ENCODE measurements around the gene ACACA.

The ACACA gene

DNA sequence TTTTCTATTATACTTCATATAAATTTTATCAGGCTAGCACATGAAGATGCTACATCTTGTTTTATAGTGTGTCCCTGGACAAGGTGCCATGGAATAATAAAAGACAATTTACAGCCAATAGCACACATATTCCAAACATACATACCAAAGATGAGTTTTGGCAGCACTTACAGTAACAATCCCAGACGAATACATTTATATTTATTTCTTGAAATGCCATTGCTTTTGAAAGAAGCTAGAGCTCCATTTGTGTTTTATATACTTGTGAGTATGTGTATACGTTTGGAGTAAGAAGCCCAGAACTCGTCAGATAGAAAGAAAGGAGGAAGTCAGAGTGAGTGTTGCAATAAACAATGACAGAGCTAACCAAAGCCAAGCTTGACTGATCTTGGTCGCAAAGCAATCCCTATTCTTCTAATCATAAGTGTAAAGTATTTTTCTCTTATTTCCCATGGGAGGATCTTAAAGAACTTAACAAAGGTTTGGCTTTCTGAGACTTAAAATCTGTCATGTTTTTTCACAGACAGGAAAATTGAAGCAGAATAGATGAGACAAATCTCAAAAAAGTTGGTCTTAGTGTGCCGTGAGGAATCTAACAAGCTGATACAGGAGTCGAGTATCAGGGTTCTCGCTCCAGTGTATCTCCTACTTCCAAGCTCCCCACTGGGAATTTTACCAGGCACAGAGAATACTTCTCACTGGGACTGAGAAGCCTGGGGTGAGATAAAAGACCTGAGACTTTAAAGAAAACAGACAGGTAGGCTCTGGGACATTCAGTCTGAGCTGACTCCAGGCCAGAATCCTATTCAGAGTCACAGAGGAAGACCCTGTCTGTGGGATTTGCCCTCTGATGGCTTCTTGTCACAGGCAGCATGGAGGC, 282.5 kb downstream of the ACACA start:
- no peak for DNase-seq

DNA sequence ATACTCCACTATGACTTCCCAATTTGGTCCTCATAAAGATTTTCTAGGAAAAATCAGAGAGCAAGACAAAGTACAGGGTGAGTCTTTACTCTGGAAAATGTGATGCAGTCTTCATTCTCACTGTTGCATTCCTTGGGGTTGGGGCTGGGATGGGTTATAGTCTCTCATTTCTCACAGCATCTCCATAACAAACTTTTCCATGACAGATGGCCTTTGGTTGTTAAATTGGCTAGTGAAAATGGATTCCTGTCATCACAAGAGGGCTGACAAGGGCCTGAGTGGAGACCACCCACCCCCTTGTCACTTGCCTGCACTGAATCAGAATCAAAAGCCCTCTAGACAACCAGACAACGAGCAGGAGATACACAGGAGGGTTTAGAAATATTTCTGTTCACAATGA, 283.2 kb downstream of the ACACA start:
- no peak for DNase-seq

DNA sequence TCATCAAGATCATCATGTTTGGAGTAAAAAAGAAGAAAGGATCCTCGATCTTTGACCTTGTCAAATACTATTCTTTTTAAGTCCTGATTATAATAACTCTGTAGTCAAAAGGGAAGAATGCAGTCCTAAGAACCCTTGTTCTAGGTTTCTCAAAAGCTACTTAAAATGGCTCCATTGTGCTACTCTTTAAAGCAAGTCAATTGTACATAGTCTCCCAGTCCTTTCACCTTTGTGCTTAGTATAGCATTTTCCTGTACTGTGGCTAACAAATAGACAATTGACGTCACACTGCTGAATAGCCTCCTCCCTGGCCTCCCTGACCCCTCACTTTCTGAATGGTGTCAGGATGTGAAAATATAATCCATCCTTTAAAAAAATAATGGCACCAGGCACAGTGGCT, 285.0 kb downstream of the ACACA start:
- DNase-seq = no peak

DNA sequence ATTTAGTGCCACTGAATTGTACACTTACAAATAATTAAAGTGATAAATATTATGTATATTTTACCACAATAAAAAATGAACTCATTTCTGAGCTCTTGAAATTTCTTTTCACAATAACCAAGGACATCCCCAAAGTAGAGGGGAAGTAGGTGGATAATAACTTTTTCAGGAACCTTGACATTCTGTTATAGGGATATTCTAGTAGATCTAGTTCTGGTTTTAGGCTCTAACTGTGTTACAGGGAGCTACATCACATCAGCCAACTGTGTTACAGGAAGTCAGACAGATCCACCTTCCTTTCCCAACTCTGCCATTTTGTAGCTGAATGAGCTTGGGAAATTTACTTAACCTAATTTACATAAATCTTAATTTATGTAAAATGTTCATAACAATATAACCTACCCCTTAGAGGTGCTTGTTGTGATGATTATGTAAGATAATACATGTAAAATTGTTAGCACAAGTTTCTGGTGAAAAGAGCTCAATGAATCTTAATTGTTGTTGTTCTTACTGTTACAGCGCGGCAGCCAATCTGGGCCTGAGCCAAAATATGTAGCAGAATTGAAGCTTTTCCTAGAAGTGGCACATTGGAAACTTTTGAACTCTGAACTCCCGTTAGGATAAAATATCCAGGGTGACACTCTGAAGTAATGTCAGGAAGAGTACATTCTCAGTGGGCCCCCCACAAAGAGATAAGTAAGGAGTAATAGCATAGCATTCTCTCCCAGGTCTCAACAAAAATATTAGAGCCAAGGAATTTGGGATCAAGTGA, 288.1 kb downstream of the ACACA start:
- no peak for DNase-seq

DNA sequence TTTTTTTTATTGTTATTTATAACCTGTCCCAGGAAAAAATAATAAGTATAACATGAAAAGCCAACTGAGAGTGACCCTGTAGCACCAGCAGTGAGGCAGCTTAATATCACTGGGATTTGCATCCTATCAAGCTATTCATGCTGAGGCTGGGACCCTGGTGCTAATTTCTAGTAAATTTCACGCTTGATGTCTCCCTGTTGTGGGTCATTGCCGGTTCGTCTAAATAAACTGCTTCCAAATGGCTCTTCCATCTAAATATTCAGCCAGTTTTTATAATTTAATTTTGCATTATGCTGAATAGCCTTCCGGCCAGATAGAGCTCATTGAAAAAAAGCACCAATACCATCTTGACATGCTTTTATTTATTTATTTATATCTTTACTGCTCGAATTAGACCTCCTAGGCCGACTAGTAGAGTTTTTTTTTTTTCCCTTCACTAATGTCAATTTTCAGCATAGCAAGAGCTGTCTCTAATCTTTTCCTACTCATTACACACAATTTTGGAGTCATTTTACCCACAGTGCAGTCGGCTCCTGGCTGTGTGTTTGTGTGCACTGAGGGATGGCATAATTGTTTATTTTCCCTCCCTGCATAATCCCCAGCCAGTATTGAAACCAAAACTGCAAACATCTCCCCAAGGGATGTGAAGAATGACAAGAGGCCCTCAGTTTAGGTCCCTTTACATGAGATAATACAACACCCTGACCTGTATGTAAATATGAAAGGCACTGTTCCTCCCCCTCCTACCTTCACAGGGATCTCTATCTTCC, 289.1 kb downstream of the ACACA start:
- DNase-seq = no peak

DNA sequence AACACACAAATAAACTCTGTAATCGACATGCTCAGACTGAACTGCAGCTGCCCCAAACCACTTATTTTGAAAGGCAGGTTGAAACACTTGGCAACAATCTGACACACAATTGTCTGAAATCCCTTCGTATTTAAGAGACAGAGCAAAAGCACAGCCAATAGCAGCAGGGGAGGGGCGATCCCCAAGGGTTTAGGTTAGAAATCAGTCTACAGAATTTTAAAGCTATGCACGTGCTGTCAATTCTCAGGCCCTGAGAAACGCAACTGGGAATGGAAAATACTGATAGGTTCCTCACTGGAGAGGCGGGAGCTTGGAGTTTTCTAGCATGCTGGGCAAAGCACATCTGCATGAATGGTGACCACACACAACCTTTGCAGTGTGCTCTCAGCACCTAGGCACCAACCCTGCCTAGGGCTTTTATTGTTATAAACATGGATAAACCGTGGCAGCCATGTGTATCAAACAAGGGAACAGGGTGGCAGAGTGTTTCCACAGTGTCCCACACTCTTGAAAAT, 289.9 kb downstream of the ACACA start:
- no peak for DNase-seq

DNA sequence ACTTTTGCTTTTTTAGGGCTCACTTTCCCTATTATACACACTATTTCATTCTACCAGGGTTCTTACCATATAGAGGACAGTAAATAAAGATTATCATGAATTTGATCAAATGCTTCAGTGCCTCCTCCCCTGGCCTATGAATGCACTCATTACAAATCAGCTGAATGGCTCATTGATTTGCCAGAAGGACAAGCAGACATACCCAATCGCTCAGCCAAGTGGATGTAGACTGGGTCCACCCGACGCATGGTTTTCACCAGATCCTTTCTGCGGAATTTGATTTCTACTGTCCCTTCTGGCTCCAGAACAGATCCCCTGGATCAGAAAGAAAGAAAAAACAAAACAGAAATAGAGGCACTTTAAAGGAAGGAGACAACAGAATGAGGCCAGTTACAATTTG, 295.3 kb downstream of the ACACA start:
- DNase-seq = no peak

DNA sequence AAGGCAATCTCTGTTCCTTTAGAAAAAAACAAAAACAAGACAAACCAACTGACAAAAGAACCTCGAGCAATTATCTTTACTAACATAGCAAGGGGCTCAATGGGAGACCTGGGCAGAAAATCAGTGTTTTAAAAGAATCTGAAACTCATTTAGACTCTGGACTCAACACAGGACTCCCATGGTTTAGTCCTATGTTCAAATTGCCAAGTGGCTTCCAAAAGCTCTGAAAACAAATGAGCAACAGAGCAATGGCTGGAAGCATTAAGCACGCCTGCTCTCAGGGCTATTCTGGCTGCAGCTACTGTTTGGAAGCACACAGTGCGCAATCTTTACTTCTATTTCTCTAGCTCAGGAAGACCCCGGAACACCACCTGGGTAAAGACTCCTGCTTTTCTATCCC, 295.9 kb downstream of the ACACA start:
- no peak for DNase-seq

DNA sequence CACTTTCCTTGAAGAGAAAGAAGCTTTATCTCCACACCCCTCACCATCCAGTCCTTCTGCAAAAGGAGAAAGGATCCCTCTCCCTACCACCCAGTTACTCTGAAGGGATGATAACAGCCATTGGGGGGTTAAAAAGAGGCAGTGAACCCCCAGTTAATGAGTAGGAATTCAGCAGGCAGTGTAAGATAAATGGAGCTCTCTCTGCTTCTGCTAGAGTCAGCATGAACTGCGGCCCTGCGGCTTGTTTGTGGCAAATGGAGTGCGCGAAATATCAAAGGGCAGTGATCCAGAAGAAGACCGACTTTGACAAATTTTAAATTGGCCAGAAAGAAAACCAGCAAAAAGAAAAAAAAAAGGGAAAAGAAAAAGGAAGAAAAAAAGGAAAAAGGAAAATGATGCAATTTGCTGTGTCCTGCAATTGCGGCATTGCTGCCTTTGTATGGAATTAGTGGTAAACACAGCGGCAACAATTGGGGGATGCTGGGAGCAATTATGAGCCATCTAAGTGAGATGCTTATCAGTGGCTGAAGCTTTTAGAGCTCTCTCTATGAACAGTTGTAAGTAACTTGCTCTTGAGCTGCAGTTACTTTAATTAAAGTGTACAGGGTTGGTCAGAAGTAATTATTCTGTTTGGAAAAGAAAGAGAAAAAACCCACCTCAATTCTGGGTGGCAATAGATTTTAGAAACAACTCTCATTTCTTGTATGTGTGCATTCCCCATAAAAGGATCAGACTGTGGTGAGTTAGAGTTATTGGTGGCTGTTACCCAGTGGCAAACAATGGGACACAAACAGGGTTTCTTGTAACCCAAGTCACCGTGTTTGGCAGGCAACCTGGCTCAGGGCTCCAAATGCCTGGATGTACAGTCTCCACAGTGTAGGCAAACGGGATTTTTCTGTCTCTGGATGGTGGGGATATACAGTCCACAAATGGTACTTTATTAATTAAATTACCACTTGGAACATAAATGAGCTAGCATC, 296.6 kb downstream of the ACACA start:
- DNase-seq = no peak

DNA sequence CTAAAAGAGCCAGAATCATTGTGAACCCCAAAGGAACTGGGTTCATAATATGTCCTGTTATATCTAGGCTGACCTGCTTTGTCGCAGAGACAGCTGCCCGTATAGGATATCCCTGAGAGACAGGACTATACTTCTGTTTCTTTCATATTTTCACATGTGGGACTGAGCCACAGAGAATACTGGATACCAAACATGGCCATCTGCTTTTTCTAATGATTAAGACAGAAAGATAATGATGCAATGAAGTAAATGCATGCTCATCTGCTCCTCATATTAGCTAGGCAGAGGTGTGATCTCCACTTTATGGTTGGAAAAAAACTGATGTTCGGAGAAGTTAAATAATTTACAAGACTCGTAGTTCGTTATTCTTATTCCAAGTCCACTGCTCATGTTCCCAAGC, 297.5 kb downstream of the ACACA start:
- DNase-seq = no peak

DNA sequence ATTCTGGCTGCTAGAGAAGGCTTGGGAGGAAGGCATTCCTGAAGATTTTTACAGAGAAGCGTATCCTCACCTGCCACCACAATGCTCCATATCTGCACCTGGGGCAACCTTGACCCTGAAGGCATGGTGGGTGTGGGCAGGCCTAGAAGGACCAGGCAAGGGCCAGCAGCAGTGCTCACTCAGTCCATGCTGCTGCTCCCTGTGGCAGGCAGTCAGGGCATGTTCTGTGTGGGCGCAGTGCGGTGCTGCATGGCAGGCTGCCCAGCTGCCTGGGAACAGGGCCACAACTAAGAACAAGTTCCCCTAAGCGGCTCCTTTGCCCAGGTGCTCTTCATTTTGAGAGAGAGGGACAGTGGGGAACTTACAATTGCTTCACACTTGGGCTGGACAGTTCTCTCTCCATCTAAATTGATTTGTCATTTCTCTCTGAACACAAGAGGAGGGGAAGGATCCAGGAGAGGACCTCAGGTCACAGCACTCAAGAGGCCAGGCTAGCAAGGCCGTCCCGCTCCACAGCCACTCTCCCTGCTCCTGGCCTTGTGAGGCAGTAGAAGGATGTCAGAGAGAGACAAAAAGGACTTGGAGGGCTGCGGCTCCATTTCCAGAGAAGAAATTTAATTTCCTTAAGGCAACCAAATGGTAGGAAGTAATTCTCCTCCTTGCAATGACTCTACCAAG, 299.1 kb downstream of the ACACA start:
- no peak for DNase-seq

DNA sequence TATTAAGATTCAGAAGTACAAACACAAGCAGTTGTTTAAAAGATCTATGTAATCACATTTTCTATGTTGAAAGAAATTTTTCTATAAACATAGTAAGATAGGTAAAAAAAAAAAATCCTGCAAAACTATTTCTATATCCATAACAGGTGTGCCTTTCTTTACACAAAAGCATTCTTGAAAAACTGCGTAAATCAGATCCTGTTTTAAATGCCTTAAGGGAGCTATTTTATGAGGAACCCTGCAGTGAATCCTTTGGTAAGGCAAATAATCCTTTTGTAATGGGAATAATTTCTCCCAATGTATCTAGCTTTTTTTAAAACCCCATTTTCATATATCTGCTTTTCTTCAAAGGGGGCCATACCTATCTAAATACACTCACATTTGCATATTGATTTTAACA, 300.6 kb downstream of the ACACA start:
- no peak for DNase-seq

DNA sequence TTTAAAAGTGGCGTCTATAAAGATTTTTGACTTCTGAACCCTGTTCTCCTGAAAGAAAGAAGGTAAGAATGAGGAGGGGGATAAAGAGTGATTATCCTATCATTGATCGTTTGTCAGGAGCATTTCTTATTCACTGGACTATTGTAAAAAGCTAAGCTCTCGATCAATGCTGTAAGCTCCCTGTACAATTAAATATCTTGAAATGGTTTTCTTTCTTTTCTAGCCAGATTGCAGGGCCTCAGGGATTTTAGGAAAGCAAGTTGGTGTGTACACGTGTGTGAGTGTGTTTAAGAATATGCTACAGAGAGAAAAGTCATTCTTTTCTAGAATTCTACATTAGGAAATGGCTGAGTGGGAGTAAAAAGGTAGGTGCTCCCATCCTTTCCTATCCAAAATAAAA, 303.4 kb downstream of the ACACA start:
- no peak for DNase-seq

DNA sequence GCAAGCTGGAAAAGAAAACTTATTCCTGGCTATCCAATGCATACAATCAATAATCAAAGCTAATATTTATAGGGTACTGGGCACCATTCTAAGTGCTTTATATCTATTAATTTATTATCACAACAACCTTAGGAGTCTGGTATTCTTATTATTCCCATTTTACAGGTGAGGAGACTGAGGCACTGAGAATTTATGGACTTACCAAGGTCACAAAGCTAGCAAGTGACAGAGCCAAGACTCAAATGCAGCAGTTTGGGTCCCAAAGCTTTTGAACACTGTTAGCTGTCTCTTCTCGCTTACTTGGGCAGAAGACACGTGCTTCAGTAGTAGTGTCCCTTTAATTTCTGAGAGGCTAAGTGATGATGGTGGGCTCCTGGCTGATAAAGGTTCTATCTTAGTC, 305.3 kb downstream of the ACACA start:
- no peak for DNase-seq

DNA sequence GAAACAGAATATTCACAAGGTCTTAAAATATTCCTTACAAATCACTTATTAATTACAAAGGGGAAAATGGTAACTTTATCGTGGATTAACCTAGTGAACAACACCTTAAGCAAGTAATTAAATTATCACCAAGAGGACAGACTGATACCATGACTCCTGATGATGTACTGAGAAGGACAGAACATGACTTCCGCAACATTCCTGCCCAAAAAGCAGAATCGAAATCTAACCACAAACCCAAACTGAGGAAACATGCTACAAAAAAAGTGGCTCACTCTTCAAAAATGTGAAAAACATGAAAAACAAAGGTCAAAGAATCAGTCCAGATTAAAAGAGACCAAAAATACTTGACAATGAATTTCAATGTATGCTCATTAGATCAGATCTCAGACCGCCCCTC, 306.4 kb downstream of the ACACA start:
- DNase-seq = no peak

DNA sequence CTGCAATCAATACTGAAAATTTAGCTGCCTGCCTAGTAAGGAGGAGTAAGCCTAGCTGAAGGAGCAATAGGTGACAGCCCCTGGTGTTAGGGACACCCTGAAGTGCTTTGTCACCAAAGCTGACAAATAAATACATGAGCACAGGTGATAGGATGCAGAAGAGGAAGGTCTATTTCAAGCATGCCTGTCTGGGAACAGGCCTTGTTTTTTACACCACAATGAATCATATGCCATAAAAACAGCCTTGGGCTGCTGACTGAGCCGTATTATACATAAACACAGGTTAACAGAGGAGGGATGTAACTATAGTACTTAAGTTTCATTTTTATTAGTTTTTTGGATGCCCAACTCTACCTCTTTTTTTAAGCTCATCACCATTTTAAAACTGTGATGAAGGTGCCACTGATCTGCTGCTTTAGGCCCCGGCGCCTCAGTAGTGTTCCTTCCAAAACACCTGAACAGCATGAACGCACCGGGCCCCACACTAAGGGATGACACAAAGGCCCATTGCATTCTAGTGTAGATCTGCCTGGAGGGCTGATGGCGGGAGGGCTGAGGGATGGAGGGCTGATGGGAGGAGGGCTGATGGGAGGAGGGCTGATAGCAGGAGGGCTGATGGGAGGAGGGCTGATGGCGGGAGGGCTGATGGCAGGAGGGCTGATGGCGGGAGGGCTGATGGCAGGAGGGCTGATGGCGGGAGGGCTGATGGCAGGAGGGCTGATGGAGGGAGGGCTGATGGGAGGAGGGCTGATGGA, 307.5 kb downstream of the ACACA start:
- no peak for DNase-seq

DNA sequence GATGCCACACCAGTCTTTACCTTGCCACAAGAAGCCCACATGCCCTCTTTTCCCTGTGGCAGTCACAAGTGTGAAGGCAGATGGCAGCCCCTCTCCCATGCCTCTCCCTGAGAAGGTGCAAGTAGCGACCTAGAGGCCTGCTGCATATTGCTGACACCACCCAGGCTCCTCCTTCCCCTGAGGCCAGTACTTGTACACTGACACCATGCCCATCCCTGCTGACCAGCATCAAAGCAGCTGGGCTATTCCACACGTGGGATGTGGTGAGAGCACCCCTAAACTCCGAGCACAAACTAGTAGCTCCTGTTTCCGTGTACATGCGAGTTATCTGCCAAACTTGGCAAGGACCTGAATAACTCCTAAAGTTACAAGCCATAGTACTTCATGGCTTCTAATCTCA, 308.5 kb downstream of the ACACA start:
- no peak for DNase-seq

DNA sequence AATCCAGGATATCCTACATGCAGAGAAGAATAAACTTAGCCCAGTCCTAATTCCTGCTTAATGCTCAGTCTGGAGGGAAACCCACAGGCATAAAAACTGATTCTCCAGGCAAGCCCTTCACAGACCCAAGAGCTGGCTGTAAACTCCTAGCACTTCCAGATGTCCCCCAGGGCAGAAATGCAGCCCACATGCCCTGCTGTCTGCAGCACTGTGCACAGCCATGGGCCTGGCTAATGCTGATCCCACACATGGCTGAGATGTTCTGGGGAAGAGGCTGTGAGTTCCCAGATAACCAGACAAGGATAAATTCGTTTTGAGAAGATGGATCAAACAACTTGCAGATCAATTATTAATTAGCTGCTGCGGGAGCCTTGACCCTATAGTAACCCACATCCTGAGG, 309.5 kb downstream of the ACACA start:
- DNase-seq = no peak

DNA sequence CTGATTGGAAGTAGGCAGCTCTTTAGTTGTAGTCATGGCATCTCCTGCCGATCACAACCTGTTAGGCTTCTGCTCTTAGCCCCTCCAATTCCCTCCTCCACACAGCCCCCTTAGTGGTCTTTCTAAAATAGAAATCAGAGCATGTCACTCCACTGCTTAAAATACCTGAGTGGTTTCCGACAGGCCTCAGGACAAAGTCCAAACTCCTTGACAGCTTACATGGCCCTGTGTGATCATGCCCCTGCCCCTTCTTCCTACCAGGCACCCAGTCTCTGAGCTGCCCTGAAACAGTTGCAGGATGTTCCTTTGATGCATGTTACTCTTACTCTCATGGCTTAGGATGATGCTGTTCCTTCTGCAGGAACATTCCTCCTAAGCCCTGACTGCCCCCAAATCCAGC, 310.6 kb downstream of the ACACA start:
- no peak for DNase-seq

DNA sequence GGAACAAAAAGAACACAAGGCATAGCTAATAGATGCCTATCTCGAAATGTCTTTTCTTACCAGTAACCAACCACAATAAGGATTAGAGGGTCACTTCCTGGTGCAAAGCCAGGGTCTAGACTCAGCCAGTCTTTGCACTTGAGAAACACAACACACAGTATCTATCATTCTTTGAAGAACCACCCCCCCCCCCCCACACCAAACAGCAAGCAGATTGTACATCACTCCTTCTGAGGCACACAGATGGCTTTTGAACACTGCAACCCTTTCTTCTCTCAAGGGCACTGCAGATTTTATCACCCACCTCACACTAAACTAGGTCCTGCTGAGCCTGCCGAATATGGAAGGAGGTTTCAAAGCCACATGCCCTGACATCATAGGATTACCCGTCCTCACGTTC, 312.2 kb downstream of the ACACA start:
- DNase-seq = no peak

DNA sequence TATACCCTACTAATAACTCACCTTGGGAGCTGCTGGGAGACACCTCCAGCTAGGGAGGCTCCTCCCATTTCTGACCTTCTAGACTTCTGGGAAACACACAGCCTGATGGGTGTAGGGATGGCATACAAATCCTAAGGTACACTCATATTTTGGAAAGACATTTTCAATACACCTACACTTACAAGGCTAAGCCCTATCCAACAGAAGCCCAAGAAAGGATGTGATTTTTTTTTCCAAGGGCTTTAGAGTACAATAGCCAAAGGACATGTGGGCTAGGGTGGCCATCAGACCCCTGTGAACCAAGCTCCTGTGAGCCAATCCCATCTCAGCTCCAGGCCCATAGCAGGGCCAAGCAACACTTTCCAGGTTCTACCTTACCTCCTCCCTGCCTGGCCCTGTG, 313.9 kb downstream of the ACACA start:
- no peak for DNase-seq

Measured in stimulated activated naive CD4-positive, alpha-beta T cell (primary cell).